Measurements from ENCODE around the gene HIRA. TPM values are rescaled to one million over a fixed set of nuclear protein-coding genes. Genes with fewer than 3 reads are reported as not detected.

Gene HIRA
- total and polyA plus RNA-seq, 9 of the 15 experiments (the other 6 are each of a cell fraction or from before 2014, with no cell fraction given): 0.96 to 132 (median 58.4) TPM

- BruUV-seq (replicated peaks): TSS peak; percentile 22
- H3K79me2 ChIP-seq (ENCODE audit: control insufficient read depth, insufficient read depth, low read length): no peaks in the 10 kb centered on the region
- H3K36me3 ChIP-seq (ENCODE audit: control insufficient read depth, insufficient read depth, low read length): peaks cover 99% of the 10 kb centered on the region
- no peak overlapping the region for H2AFZ ChIP-seq (ENCODE audit: low read depth, low read length)
- ChIA-PET POLR2A (interaction anchor here (1.3 to 3.9 kb wide), 3 partner anchors 9 to 63 kb away, joined by 3 to 24 read pairs (median 5); no protein-coding TSS in a partner anchor), CTCF (ENCODE audit: low intra/inter-chr PET ratio) (no interaction called here)
- H3K9ac ChIP-seq (ENCODE audit: insufficient read depth in 1 of 2, low read depth in 2 of 2, low read length in 2 of 2): no peak overlapping the region
- no peak for DNase-seq (ENCODE audit: extremely low read depth in 1 of 4, low spot score in 3 of 4)
- no peaks in the 10 kb centered on the region for H3K27me3 ChIP-seq (ENCODE audit: control insufficient read depth in 2 of 2, insufficient read depth in 2 of 2, low read length in 2 of 2)
- no peaks in the 10 kb centered on the region; the same call in 1 of the 2 replicates for H4K20me1 ChIP-seq (replicated peaks; ENCODE audit: control insufficient read depth, insufficient read depth, low read length)
- H3K9me1 ChIP-seq (ENCODE audit: control insufficient read depth, insufficient read depth, low read length): peaks cover 4% of the 10 kb centered on the region
- in situ Hi-C loops (cut with MboI) (no loop called here), intact Hi-C loops (cut with micrococcal nuclease) (loop anchor here (5.0 kb wide), 2 partner anchors 195 to 260 kb away; partner anchors contain the start of gene SLC25A1)
- no peak overlapping the region for H3K4me2 ChIP-seq (ENCODE audit: insufficient read depth, low read length)
- no peaks in the 10 kb centered on the region for H3K9me3 ChIP-seq (replicated peaks; ENCODE audit: control insufficient read depth, insufficient read depth, low read depth, low read length)
- no peak overlapping the region for H3K4me3 ChIP-seq
- no peak overlapping the region for H3K27ac ChIP-seq (ENCODE audit: extremely low read depth, low read depth, low read length)
- ATAC-seq: no peak
- H3K4me1 ChIP-seq (replicated peaks in 1 of 2; ENCODE audit: control insufficient read depth in 2 of 2, insufficient read depth in 2 of 2, low read length in 2 of 2): no peaks in the 10 kb centered on the region
- no peak for FAIRE-seq
- TF ChIP-seq ZNF57 (CRISPR knock-in tag; IDR thresholded peaks at IDR 0.05) (no peak), ZNF175 (CRISPR knock-in tag; IDR thresholded peaks at IDR 0.05; ENCODE audit: low read depth) (no peak), IRF1 (CRISPR knock-in tag; IDR thresholded peaks at IDR 0.05; ENCODE audit: borderline replicate concordance) (0 out of 2 replicates have a peak, but pooled peaks have one; percentile 3), FUS (optimal IDR thresholded peaks at IDR 0.05; ENCODE audit: low read depth, low read length) (no peak), POLR2H (tag; IDR thresholded peaks at IDR 0.05; ENCODE audit: low read depth) (peak; percentile 70), ZNF253 (CRISPR knock-in tag; conservative IDR thresholded peaks at IDR 0.05) (0 out of 2 replicates have a peak, but pooled peaks have one; percentile 29), SMARCC2 (IDR thresholded peaks at IDR 0.05; ENCODE audit: low read depth) (no peak), ZNF77 (CRISPR knock-in tag; IDR thresholded peaks at IDR 0.05) (0 out of 2 replicates have a peak, but pooled peaks have one; percentile 62), ZNF280A (IDR thresholded peaks at IDR 0.05; ENCODE audit: low read depth, partially characterized antibody) (no peak), E2F6 (IDR thresholded peaks at IDR 0.05; ENCODE audit: borderline replicate concordance in 1 of 2, extremely low read depth in 1 of 2, insufficient read depth in 1 of 2, insufficient read length in 1 of 2, low read depth in 1 of 2, low read length in 1 of 2, poor library complexity in 1 of 2, severe bottlenecking in 1 of 2) (no peak), FIP1L1 (IDR thresholded peaks at IDR 0.05; ENCODE audit: low read depth, low read length, poor library complexity, severe bottlenecking) (peak; percentile 73), HMG20A (CRISPR knock-in tag; conservative IDR thresholded peaks at IDR 0.05) (no peak), KDM5B (IDR thresholded peaks at IDR 0.05; ENCODE audit: insufficient replicate concordance, low read depth, low read length) (no peak), ZNF717 (CRISPR knock-in tag; IDR thresholded peaks at IDR 0.05) (no peak), CBX5 (IDR thresholded peaks at IDR 0.05; ENCODE audit: borderline replicate concordance, low read depth) (no peak), FOXJ3 (CRISPR knock-in tag; IDR thresholded peaks at IDR 0.05) (no peak), ZNF699 (CRISPR knock-in tag; IDR thresholded peaks at IDR 0.05; ENCODE audit: insufficient replicate concordance) (peak; percentile 37), CREB3 (tag; conservative IDR thresholded peaks at IDR 0.05; ENCODE audit: low read depth) (no peak), SP1 (CRISPR knock-in tag; IDR thresholded peaks at IDR 0.05) (0 out of 2 replicates have a peak, but pooled peaks have one; percentile 1)
These were observed 59.6 kb downstream of the HIRA start for GRCh38 chr22:19371893-19372292.
